Transverse colon (tissue), 3 donors: Measurements from ENCODE around the gene PPDPF.

Source experiments
- CTCF ChIP-seq, 5 experiments: fragments of 200-600 bp in 3 of 5; fragments of 450-650 bp in 2 of 5; sonication (generic) in 3 of 5; IDR thresholded peaks; 1 replicate in 2 of 5; 2 replicates in 3 of 5; pipeline ENCODE4 v1.5.1; 2016 to 2017; ENCODE audit warnings: antibody characterized with exemption in 5 of 5, inconsistent platforms in 3 of 5, mild to moderate bottlenecking in 2 of 5, moderate library complexity in 1 of 5
- EP300 ChIP-seq: sonication (generic); formaldehyde crosslinking; IDR thresholded peaks from one replicate; pipeline ENCODE4 v1.6.1; 2017; ENCODE audit warnings: antibody characterized with exemption, low read depth
- POLR2A ChIP-seq: fragments of 450-650 bp; IDR thresholded peaks from one replicate; pipeline ENCODE4 v1.6.1; 2016; ENCODE audit warnings: antibody characterized with exemption, mild to moderate bottlenecking, moderate library complexity

- TF ChIP-seq CTCF (IDR thresholded peaks at IDR 0.05) (no peak), EP300 (no peak), POLR2A (no peak)
Measured at GRCh38 chr20:63494084-63494419, 26.5 kb upstream of the PPDPF start.
